Upper lobe of left lung (tissue), 6 donors: ENCODE results near the gene TCP11L2. TPM values are rescaled to one million over a fixed set of nuclear protein-coding genes. Genes with fewer than 3 reads are reported as not detected.

Experiments
- ATAC-seq, 2 donors: fragments of 200-7000 bp; cut with Tn5 transposase; one replicate each; pipeline ENCODE4 v1.9.1; 2022; ENCODE audit warnings: mild to moderate bottlenecking in 2 of 2, moderate library complexity in 2 of 2; ENCODE audit not compliant: low FRiP score in 2 of 2
- DNase-seq, 2 donors: peaks; one replicate each; pipeline ENCODE4 v3.0.0-alpha.2; 2019 to 2020
- H3K27ac ChIP-seq, 4 donors: fragments of 200-600 bp; sonication (generic); one replicate each; pipeline ENCODE4 v1.5.1; 2016 to 2019
- H3K27me3 ChIP-seq, 4 donors: fragments of 200-600 bp; sonication (generic); one replicate each; pipeline ENCODE4 v1.5.1; 2017 to 2019
- H3K36me3 ChIP-seq, 4 donors: fragments of 200-600 bp; sonication (generic); one replicate each; pipeline ENCODE4 v1.5.1; 2016 to 2019
- H3K4me1 ChIP-seq, 4 donors: fragments of 200-600 bp; sonication (generic); one replicate each; pipeline ENCODE4 v1.5.1; 2018 to 2019
- H3K4me3 ChIP-seq, 4 donors: fragments of 200-600 bp; sonication (generic); one replicate each; pipeline ENCODE4 v1.5.1; 2017 to 2019; ENCODE audit warnings: mild to moderate bottlenecking in 2 of 4, moderate library complexity in 1 of 4
- H3K9me3 ChIP-seq, 4 donors: fragments of 200-600 bp; sonication (generic); one replicate each; pipeline ENCODE4 v1.5.1; 2018 to 2019
- EP300 ChIP-seq, 4 donors: sonication (generic); formaldehyde crosslinking; IDR thresholded peaks; one replicate each; pipeline ENCODE4 v1.5.1; 2017; ENCODE audit warnings: antibody characterized with exemption in 4 of 4, control low read depth in 2 of 4
- POLR2A ChIP-seq, 4 donors: fragments of 450-650 bp; IDR thresholded peaks; one replicate each; pipeline ENCODE4 v1.5.1; 2016 to 2017; ENCODE audit warnings: antibody characterized with exemption in 4 of 4, mild to moderate bottlenecking in 2 of 4
- POLR2AphosphoS5 ChIP-seq, 2 donors: sonication (generic); formaldehyde crosslinking; IDR thresholded peaks; one replicate each; pipeline ENCODE4 v1.5.1; 2017; ENCODE audit warnings: antibody characterized with exemption in 2 of 2
- WGBS, 2 donors: methylation state at CpG; one replicate each; pipeline ENCODE4 v1.1.5; 2017 to 2018; 5-methylcytosine and 5-hydroxymethylcytosine counted together
- total RNA-seq, 6 donors: library from RNA; depleted of rRNA in 4 of 6; stranded (reverse); fragments of >200 nt in 4 of 6; gene quantifications; one replicate each; pipeline versions ENCODE4 v1.1.0 to v1.2.1, GENCODE V29; 2016 to 2021
- TF ChIP-seq, protein P1 (sequence below), 6 experiments: fragments of 450-650 bp in 4 of 6; fragments of 200-600 bp in 2 of 6; sonication (generic) in 2 of 6; IDR thresholded peaks; one replicate each; pipeline ENCODE4 v1.5.1; 2016 to 2019; ENCODE audit warnings: antibody characterized with exemption in 6 of 6
- donor health status: DM: no; HTN: no; CAD: no; lungs with moderate emphysema.
- donor health status: DM: no; HTN: yes; CAD: no; lungs with severe emphysema.

TCP11L2 gene
- total RNA-seq, 6 donors from 2014 or later = 43.2 to 77.5 (median 56.2) TPM

DNA sequence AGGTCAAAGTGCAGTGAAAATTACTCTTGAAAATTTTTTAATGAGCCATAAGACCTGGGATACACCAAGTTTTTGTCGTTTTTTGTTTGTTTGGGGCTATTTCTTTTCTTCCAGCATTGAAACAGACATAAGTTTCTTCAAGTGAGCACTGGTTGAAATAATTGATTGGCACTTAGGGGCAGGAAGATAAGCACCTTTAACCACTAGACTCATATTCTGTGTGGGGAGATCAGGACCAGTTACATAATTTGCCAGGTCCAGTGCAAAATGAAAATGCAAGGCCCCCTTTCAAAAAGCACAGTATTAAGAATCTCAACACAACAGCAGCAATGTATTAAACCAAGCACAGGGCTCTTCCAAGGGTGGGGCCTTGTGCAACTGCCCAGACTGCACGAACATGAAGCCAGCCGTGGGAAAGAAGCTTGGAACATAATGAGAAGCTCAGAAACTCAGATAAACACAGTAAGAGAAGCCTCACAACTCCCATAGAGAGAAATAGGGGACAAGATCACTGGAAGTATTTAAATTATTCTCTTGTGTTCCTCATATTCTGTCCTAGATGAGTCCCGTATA is 3.2 kb upstream of the TCP11L2 start:
- Histone ChIP-seq H3K27me3 (no peaks in the 10 kb centered on the region), H3K4me3 (no peak overlapping the region), H3K36me3 (no peaks in the 10 kb centered on the region), H3K9me3 (no peaks in the 10 kb centered on the region), H3K4me1 (peaks cover 16 to 38% (median 31%) of the 10 kb centered on the region in 4 donors), H3K27ac (peak overlapping the region in 1 of 4 donors; percentile 19)
- no peak for TF ChIP-seq POLR2AphosphoS5 (IDR thresholded peaks at IDR 0.05)
- TF ChIP-seq, protein P1, sequence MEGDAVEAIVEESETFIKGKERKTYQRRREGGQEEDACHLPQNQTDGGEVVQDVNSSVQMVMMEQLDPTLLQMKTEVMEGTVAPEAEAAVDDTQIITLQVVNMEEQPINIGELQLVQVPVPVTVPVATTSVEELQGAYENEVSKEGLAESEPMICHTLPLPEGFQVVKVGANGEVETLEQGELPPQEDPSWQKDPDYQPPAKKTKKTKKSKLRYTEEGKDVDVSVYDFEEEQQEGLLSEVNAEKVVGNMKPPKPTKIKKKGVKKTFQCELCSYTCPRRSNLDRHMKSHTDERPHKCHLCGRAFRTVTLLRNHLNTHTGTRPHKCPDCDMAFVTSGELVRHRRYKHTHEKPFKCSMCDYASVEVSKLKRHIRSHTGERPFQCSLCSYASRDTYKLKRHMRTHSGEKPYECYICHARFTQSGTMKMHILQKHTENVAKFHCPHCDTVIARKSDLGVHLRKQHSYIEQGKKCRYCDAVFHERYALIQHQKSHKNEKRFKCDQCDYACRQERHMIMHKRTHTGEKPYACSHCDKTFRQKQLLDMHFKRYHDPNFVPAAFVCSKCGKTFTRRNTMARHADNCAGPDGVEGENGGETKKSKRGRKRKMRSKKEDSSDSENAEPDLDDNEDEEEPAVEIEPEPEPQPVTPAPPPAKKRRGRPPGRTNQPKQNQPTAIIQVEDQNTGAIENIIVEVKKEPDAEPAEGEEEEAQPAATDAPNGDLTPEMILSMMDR (IDR thresholded peaks at IDR 0.05) = no peak
- 45 to 54% methylated on average over 4 of the region's 4 CpGs for WGBS, 2 donors
- ATAC-seq (no peak), DNase-seq (no peak)

DNA sequence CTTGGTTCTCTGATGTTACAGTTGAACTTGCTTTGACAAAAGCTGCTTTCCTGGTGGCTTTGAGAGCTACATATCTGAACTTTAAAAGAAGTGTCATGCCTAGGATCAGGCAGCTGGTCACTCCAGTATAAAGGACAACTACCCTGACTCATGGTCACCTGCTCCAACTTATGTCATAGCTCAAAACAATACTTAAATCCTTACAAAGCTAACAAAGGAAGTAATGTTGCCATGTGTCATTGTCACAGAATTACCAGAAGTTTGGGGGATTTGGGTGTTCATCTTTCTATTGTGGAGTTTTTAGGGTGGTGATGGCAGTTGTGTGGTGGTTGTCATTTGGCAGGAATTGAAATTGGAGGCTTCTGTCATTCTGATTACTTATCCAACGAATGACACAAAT is 1.8 kb upstream of the TCP11L2 start:
- peak in 1 of 2 donors; percentile 53 for DNase-seq
- Histone ChIP-seq H3K4me1 (peaks cover 27 to 51% (median 43%) of the 10 kb centered on the region in 4 donors), H3K27me3 (no peaks in the 10 kb centered on the region), H3K9me3 (no peaks in the 10 kb centered on the region), H3K27ac (peak overlapping the region; percentile 97 to 98 (median 97)), H3K36me3 (no peaks in the 10 kb centered on the region), H3K4me3 (no peak overlapping the region)
- no peak for ATAC-seq
- TF ChIP-seq, protein P1 (IDR thresholded peaks at IDR 0.05) = no peak
- TF ChIP-seq EP300 (IDR thresholded peaks at IDR 0.05) = peak in 1 of 4 donors; percentile 90
- no peak for TF ChIP-seq POLR2AphosphoS5 (IDR thresholded peaks at IDR 0.05)
- no peak for TF ChIP-seq POLR2A (IDR thresholded peaks at IDR 0.05)
- 26 to 28% methylated on average over 1 of the region's 1 CpG for WGBS, 2 donors

DNA sequence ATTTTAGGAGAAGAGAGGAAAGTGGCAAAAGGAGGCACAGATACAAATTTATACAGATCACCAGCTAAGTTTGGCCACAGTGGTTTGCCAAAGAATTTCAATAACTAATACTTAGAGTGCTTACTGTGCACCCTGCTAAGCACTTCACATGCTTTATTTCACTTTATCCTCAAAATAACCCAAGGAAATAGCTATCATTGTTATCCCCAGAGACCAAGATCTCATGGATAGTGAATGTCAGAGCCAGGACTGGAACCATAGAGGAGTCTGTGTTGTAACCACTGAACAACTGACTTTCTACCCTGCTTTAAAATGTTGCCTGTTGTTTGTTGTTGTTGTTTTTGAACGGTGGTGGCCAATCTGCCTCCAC is 1.3 kb upstream of the TCP11L2 start:
- TF ChIP-seq POLR2A (IDR thresholded peaks at IDR 0.05) = no peak
- Histone ChIP-seq H3K4me3 (peak overlapping the region in 1 of 4 donors; percentile 86), H3K36me3 (no peaks in the 10 kb centered on the region), H3K27me3 (no peaks in the 10 kb centered on the region), H3K9me3 (no peaks in the 10 kb centered on the region), H3K4me1 (peaks cover 32 to 55% (median 46%) of the 10 kb centered on the region in 4 donors), H3K27ac (peak overlapping the region; percentile 97 to 98 (median 97))
- ATAC-seq (no peak), DNase-seq (no peak)
- WGBS, 2 donors = 0 to 11% methylated on average over 1 of the region's 1 CpG

- peak; percentile 25 to 64 for ATAC-seq
- no peaks in the 10 kb centered on the region for H3K9me3 ChIP-seq
- no peaks in the 10 kb centered on the region for H3K27me3 ChIP-seq
- TF ChIP-seq POLR2A (IDR thresholded peaks at IDR 0.05) (peak in 2 of 4 donors; percentile 45 to 56), EP300 (IDR thresholded peaks at IDR 0.05) (peak in 3 of 4 donors; percentile 6 to 75 (median 70)), POLR2AphosphoS5 (IDR thresholded peaks at IDR 0.05) (peak; percentile 41 to 76)
- TF ChIP-seq, protein P1 (IDR thresholded peaks at IDR 0.05) = peak in 1 of 6 experiments; percentile 25
- peak; percentile 51 to 93 for DNase-seq
- peak overlapping the region; percentile 97 to 98 (median 97) for H3K27ac ChIP-seq
- H3K4me1 ChIP-seq = peaks cover 33 to 58% (median 48%) of the 10 kb centered on the region in 4 donors
- peak overlapping the region; percentile 28 to 90 (median 82) for H3K4me3 ChIP-seq
- H3K36me3 ChIP-seq = no peaks in the 10 kb centered on the region
- WGBS, 2 donors = 3 to 4% methylated on average over 14 to 26 of the region's 32 CpGs
Observed at GRCh38 chr12:106301611-106302321, 767 bp upstream of the TCP11L2 start.

DNA sequence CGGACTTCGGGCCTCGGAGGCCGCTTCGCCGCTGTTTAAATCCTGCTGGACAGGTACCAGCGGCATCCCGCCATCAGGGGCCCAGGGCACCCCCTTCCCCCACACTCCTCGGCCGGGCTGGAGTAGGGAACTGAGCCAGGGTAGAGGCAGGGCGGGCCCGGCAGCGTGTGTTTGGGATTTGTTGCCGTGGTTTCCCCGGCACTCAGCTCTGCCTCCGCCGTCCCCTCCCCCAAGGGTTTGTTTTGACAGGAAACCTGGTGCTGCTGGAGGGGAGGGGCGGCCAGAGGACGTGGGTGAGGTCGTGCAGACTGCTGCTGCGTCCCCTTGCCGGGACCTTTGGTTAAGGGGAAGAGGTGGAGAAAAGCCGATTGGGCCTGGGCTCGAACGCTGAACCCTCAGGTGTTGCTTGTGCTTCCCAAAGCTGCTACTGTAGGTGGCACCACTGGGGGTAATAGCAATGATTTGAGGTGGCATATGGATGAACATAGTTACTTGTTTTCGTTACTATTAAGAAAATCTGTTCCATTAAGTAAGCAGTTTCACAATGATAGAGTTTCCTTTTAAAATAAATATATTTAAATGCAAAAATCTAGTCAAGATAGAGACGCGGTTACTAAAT is 778 bp downstream of the TCP11L2 start:
- Histone ChIP-seq H3K27ac (peak overlapping the region; percentile 97 to 98 (median 97)), H3K36me3 (no peaks in the 10 kb centered on the region), H3K27me3 (no peaks in the 10 kb centered on the region), H3K4me1 (peaks cover 43 to 68% (median 51%) of the 10 kb centered on the region in 4 donors), H3K4me3 (peak overlapping the region; percentile 48 to 90 (median 82)), H3K9me3 (no peaks in the 10 kb centered on the region)
- peak; percentile 93 for ATAC-seq
- DNase-seq = peak; percentile 92
- 3 to 11% methylated on average over 6 to 27 of the region's 28 CpGs for WGBS, 2 donors
- TF ChIP-seq POLR2AphosphoS5 (IDR thresholded peaks at IDR 0.05) (peak; percentile 77 to 79), EP300 (IDR thresholded peaks at IDR 0.05) (peak in 2 of 4 donors; percentile 63 to 74), POLR2A (IDR thresholded peaks at IDR 0.05) (peak in 2 of 4 donors; percentile 7 to 45)
- TF ChIP-seq, protein P1 (IDR thresholded peaks at IDR 0.05) = peak in 3 of 6 experiments; percentile 7 to 30 (median 12)
